BLaER1 treated with 17β-estradiol and CSF1 and Interleukin-3, amounts not matched to agents 10 nM and 100 nM (cell line): ENCODE results near the gene UNC93A.
A peak's percentile ranks its signal among the peaks of the same experiment; 100 is the strongest.

Experiments used
- H3K27ac ChIP-seq, 11 experiments: shearing (Covaris generic); formaldehyde crosslinking; 2 replicates each; pipeline ENCODE4 v1.8.1; 2022
- H3K27me3 ChIP-seq, 11 experiments: shearing (Covaris generic); formaldehyde crosslinking; 2 replicates each; pipeline ENCODE4 v1.8.1; 2022
- H3K36me3 ChIP-seq, 11 experiments: shearing (Covaris generic); formaldehyde crosslinking; 2 replicates each; pipeline ENCODE4 v1.8.1; 2022
- H3K4me1 ChIP-seq, 10 experiments: shearing (Covaris generic); formaldehyde crosslinking; 2 replicates each; pipeline ENCODE4 v1.8.1; 2022
- H3K4me2 ChIP-seq, 11 experiments: shearing (Covaris generic); formaldehyde crosslinking; 2 replicates each; pipeline ENCODE4 v1.8.1; 2022
- H3K4me3 ChIP-seq, 10 experiments: shearing (Covaris generic); formaldehyde crosslinking; 2 replicates each; pipeline ENCODE4 v1.8.1; 2022
- H3K9ac ChIP-seq, 11 experiments: shearing (Covaris generic); formaldehyde crosslinking; 2 replicates each; pipeline ENCODE4 v1.8.1; 2022
- H3K9me3 ChIP-seq, 11 experiments: shearing (Covaris generic); formaldehyde crosslinking; replicated peaks in 1 of 11; 2 replicates each; pipeline ENCODE4 v1.8.1; 2022
- H4K20me1 ChIP-seq, 11 experiments: shearing (Covaris generic); formaldehyde crosslinking; 2 replicates each; pipeline ENCODE4 v1.8.1; 2022
- Cebpa-rat ChIP-seq, 11 experiments: shearing (Covaris generic); IDR thresholded peaks; 2 replicates each; pipeline ENCODE4 v1.8.1; 2022

UNC93A gene

DNA sequence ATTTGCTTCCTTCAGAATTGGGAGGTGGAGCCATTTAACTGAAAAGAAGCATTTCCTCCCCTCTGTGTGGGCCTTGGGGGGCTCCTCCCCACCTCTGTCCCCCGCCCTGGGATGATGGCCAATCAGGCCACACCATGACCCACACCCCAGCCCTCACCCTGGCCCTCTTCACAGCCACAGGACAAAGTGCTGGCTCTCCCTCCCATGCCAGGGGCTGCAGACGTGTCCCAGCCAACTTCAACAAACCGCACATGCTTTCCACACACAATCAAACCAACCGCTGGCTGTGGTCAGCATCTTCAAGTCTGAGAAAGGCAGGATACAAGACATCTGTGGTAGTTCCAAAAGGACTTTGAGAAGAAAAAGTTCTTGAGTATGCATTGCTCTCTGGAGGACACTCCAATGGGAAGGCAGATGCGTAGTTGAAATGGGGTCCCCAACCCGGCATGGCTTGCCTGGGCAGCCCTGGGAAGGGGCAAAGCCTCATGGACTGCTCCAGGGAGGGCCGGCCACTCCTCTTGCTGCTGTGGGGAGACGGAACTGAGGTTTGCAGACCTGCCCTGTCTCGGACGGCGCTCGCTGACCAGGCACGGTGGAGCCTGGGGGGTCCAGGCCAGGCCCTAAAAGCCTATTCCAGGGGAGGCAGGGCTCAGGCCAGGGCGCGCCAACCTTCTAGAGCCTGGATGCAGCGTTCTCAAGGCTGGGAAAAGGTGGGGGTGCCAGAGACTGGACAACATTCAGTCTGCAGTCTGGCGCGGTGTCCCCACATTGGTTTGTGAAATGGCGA, 45.9 kb downstream of the UNC93A start:
- H3K4me1 ChIP-seq = peaks cover 7 to 47% (median 30%) of the 10 kb centered on the region in 10 experiments; a peak in 19 of 20 replicates

GRCh38 chr6:167337675-167338449, 46.7 kb downstream of the UNC93A start:
- Histone ChIP-seq H4K20me1 (no peaks in the 10 kb centered on the region; a peak in 1 of 22 replicates), H3K27ac (peak overlapping the region in 5 of 11 experiments; percentile 20 to 52 (median 41); a peak in 7 of 22 replicates), H3K4me3 (no peak overlapping the region), H3K27me3 (no peaks in the 10 kb centered on the region), H3K9me3 (peaks cover 0 to 19% (median 4%) of the 10 kb centered on the region in 11 experiments; a peak in 8 of 22 replicates), H3K4me2 (peak overlapping the region in 9 of 11 experiments; percentile 68 to 85 (median 80); a peak in 17 of 22 replicates), H3K4me1 (peaks cover 7 to 50% (median 30%) of the 10 kb centered on the region in 10 experiments; a peak in 19 of 20 replicates), H3K36me3 (no peaks in the 10 kb centered on the region), H3K9ac (no peak overlapping the region)
- no peak for TF ChIP-seq Cebpa-rat (IDR thresholded peaks at IDR 0.05)

More for the DNA sequence above, 45.9 kb downstream of the UNC93A start:
- Histone ChIP-seq H3K9me3 (peaks cover 0 to 19% (median 4%) of the 10 kb centered on the region in 11 experiments; a peak in 8 of 22 replicates), H3K9ac (peak overlapping the region in 3 of 11 experiments; percentile 12 to 44 (median 39); a peak in 4 of 22 replicates), H4K20me1 (no peaks in the 10 kb centered on the region; a peak in 1 of 22 replicates), H3K27ac (peak overlapping the region in 5 of 11 experiments; percentile 20 to 52 (median 41); a peak in 8 of 22 replicates), H3K4me2 (peak overlapping the region; percentile 46 to 85 (median 72)), H3K4me3 (0 out of 20 replicates have a peak overlapping the region, but pooled peaks of 1 of the 10 experiments have one; percentile 12), H3K27me3 (no peaks in the 10 kb centered on the region), H3K36me3 (no peaks in the 10 kb centered on the region)
- TF ChIP-seq Cebpa-rat (IDR thresholded peaks at IDR 0.05) = no peak

DNA sequence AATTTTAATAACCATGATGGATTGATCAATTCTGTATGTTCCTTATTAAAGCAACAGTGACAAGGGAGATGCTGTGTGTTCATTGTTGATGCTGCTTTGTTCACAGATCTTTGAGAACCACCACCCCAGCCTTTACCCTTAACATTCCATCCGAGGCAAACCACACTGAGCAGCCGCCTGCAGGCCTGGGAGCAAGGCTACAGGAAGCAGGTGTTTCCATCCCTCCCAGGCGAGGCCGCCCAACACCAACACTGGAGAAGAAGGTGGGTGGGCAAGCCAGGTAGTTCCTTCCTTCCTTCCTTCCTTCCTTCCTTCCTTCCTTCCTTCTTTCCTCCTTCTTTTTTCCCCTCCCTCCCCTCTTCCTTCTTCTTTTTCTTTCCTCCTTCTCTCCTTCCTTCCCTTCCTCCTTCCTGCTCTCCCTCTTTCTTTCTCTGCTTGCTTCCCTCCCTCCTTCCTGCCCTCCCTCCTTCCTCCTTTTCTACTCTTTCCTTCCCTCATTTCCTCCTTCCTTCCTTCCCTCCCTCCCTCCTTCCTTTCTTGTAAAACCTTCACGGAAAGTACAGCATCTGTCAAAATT, 47.5 kb downstream of the UNC93A start:
- Histone ChIP-seq H3K27me3 (no peaks in the 10 kb centered on the region), H4K20me1 (no peaks in the 10 kb centered on the region; a peak in 1 of 22 replicates), H3K27ac (peak overlapping the region in 4 of 11 experiments; percentile 7 to 52 (median 34); a peak in 5 of 22 replicates), H3K9me3 (peaks cover 0 to 19% (median 4%) of the 10 kb centered on the region in 11 experiments; a peak in 8 of 22 replicates), H3K4me3 (no peak overlapping the region), H3K9ac (no peak overlapping the region), H3K4me1 (peaks cover 7 to 57% (median 30%) of the 10 kb centered on the region in 10 experiments; a peak in 19 of 20 replicates), H3K4me2 (peak overlapping the region in 8 of 11 experiments; percentile 68 to 85 (median 80); a peak in 14 of 22 replicates), H3K36me3 (no peaks in the 10 kb centered on the region)
- TF ChIP-seq Cebpa-rat (IDR thresholded peaks at IDR 0.05) = no peak

DNA sequence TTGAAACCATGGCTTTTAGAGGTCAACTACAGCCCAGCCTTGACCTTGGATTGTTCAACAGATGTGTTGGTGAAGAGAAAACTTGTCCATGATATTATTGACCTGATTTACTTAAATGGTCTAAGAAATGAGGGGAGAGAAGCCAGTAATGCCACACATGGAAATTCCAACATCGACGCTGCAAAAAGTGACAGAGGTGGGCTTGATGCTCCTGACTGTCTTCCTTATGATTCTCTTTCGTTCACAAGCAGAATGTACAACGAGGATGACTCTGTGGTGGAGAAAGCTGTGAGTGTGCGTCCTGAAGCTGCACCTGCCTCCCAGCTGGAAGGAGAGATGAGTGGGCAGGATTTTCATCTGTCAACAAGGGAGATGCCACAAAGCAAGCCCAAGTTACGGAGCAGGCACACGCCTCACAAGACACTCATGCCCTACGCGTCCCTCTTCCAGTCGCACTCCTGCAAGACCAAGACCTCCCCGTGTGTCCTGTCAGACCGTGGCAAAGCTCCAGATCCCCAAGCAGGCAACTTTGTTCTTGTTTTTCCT, 50.0 kb downstream of the UNC93A start:
- no peak overlapping the region for H3K9ac ChIP-seq
- peaks cover 0 to 5% (median 3%) of the 10 kb centered on the region in 11 experiments; a peak in 9 of 22 replicates for H3K27me3 ChIP-seq
- no peaks in the 10 kb centered on the region for H3K36me3 ChIP-seq
- no peak overlapping the region for H3K27ac ChIP-seq
- H3K4me2 ChIP-seq = peak overlapping the region in 1 of 11 experiments; percentile 18; a peak in 1 of 22 replicates
- TF ChIP-seq Cebpa-rat (IDR thresholded peaks at IDR 0.05) = no peak
- H3K4me1 ChIP-seq = peaks cover 7 to 58% (median 27%) of the 10 kb centered on the region in 10 experiments; a peak in 19 of 20 replicates
- no peak overlapping the region for H3K4me3 ChIP-seq
- H3K9me3 ChIP-seq = peaks cover 0 to 19% (median 4%) of the 10 kb centered on the region in 11 experiments; a peak in 8 of 22 replicates
- H4K20me1 ChIP-seq = no peaks in the 10 kb centered on the region; a peak in 1 of 22 replicates

GRCh38 chr6:167341665-167342655, 50.8 kb downstream of the UNC93A start:
- Histone ChIP-seq H3K27ac (no peak overlapping the region), H3K4me1 (peaks cover 0 to 54% (median 21%) of the 10 kb centered on the region in 10 experiments; a peak in 17 of 20 replicates), H3K36me3 (no peaks in the 10 kb centered on the region), H3K9me3 (peaks cover 0 to 19% (median 4%) of the 10 kb centered on the region in 11 experiments; a peak in 8 of 22 replicates), H3K9ac (no peak overlapping the region), H3K4me3 (no peak overlapping the region), H3K4me2 (no peak overlapping the region), H3K27me3 (peaks cover 0 to 12% (median 8%) of the 10 kb centered on the region in 11 experiments; a peak in 13 of 22 replicates), H4K20me1 (no peaks in the 10 kb centered on the region; a peak in 1 of 22 replicates)
- no peak for TF ChIP-seq Cebpa-rat (IDR thresholded peaks at IDR 0.05)

DNA sequence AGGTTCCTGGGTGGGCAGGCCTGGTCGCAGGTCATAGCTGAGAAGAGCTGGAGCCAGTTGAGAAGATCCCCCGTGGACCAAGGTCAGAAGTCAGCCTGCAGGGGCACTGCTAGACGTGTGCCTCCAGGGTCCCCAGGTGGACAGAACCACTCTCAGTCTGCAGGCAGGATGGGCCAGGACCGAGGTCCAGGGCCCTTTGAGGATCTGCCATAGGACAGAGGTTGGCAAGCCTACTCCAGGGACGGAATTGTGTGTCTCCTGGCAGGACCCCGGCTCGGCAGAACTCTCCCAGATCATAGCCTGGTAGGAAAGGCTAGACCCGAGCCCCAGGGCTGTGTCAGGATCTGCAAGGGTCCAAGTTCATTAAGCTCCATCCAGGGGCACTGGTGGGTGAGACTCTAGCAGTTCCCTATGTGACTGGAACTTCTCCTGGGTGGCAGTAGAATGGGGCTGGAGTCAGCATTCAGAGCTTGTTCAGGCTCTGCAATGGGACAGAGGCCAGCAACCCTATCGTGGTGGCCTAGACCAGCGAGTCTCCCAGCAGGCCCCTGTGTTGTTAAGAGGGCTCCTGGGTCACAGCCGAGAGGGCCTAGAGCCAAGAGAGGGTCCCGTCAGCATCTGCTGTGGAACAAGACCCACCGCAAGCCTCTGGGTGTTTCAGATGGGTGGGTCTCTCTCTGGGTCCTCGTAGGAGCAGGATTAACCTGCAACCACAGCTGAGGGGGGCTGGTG, 51.9 kb downstream of the UNC93A start:
- Histone ChIP-seq H3K27me3 (peaks cover 8 to 23% (median 17%) of the 10 kb centered on the region in 11 experiments; a peak in 20 of 22 replicates), H3K9ac (no peak overlapping the region), H3K4me2 (peak overlapping the region in 6 of 11 experiments; percentile 11 to 30 (median 22); a peak in 6 of 22 replicates), H3K4me1 (peaks cover 0 to 54% (median 21%) of the 10 kb centered on the region in 10 experiments; a peak in 16 of 20 replicates), H3K36me3 (no peaks in the 10 kb centered on the region), H3K9me3 (peaks cover 0 to 19% (median 4%) of the 10 kb centered on the region in 11 experiments; a peak in 8 of 22 replicates), H3K27ac (no peak overlapping the region), H4K20me1 (peaks cover 0 to 7% (median 0%) of the 10 kb centered on the region in 11 experiments; a peak in 1 of 22 replicates), H3K4me3 (no peak overlapping the region)
- no peak for TF ChIP-seq Cebpa-rat (IDR thresholded peaks at IDR 0.05)
